ENCODE results near the gene DSC2. TPM values are rescaled to one million over a fixed set of nuclear protein-coding genes. Genes with fewer than 3 reads are reported as not detected.

DSC2 gene
- total and polyA plus RNA-seq, 2 of the 8 experiments (the other 6 are each of a cell fraction or from before 2014, with no cell fraction given): 4.6 to 39.7 TPM

GRCh38 chr18:31065036-31065773 lies 37.0 kb downstream of the DSC2 start:
- Histone ChIP-seq H2BK20ac (ENCODE audit: low read length) (no peak overlapping the region), H3K27ac (ENCODE audit: low read depth, low read length) (no peak overlapping the region), H2AFZ (ENCODE audit: low read length) (no peak overlapping the region), H4K91ac (replicated peaks; ENCODE audit: insufficient read length, low read length) (no peak overlapping the region), H3K4me1 (replicated peaks in 1 of 4; ENCODE audit: control insufficient read depth in 3 of 4, insufficient read depth in 4 of 4, low read length in 3 of 4) (no peaks in the 10 kb centered on the region), H4K8ac (ENCODE audit: extremely low read depth, insufficient read depth, low read length) (no peak overlapping the region), H3K27me3 (replicated peaks in 1 of 4; ENCODE audit: control insufficient read depth in 3 of 4, extremely low read depth in 1 of 4, insufficient read depth in 3 of 4, low read length in 3 of 4) (no peaks in the 10 kb centered on the region), H3K4me3 (ENCODE audit: extremely low read depth in 1 of 4, insufficient read depth in 2 of 4, low read depth in 3 of 4, low read length in 4 of 4) (no peak overlapping the region), H3K79me2 (ENCODE audit: control insufficient read depth in 1 of 2, insufficient read depth in 2 of 2, low read length in 2 of 2) (no peaks in the 10 kb centered on the region), H2BK120ac (replicated peaks; ENCODE audit: low read depth, low read length) (no peak overlapping the region), H3K4ac (replicated peaks; ENCODE audit: insufficient read length, low read depth, low read length) (no peak overlapping the region), H3K36me3 (ENCODE audit: control insufficient read depth in 2 of 4, insufficient read depth in 4 of 4, low read length in 3 of 4) (peaks cover 0 to 27% (median 8%) of the 10 kb centered on the region in 4 experiments; a peak in 5 of 8 replicates), H3K79me1 (ENCODE audit: low read depth, low read length) (no peaks in the 10 kb centered on the region), H3K4me2 (ENCODE audit: insufficient read depth in 1 of 2, low read depth in 2 of 2, low read length in 2 of 2) (no peak overlapping the region), H3K23ac (ENCODE audit: insufficient read length) (no peak overlapping the region), H4K5ac (ENCODE audit: insufficient read length, low read depth, low read length) (no peak overlapping the region), H3K18ac (ENCODE audit: extremely low read depth, low read length) (no peak overlapping the region), H3K9me3 (ENCODE audit: insufficient read depth in 2 of 2, low read depth in 1 of 2, low read length in 1 of 2) (no peaks in the 10 kb centered on the region), H3K14ac (ENCODE audit: insufficient read length) (no peak overlapping the region), H2BK5ac (ENCODE audit: low read depth, low read length) (no peak overlapping the region), H2AK5ac (ENCODE audit: low read depth, low read length) (no peak overlapping the region), H3K9ac (replicated peaks in 1 of 4; ENCODE audit: extremely low read depth in 1 of 4, low read depth in 3 of 4, low read length in 3 of 4) (no peak overlapping the region), H3K23me2 (ENCODE audit: low read depth, low read length) (no peaks in the 10 kb centered on the region), H3K56ac (replicated peaks; ENCODE audit: insufficient read length, low read depth, low read length) (no peak overlapping the region), H4K20me1 (replicated peaks in 1 of 2; ENCODE audit: control insufficient read depth in 1 of 2, insufficient read depth in 2 of 2, low read length in 2 of 2) (no peaks in the 10 kb centered on the region), H2BK15ac (ENCODE audit: low read length) (no peak overlapping the region), H2BK12ac (ENCODE audit: low read depth, low read length) (no peak overlapping the region)
- ChIA-PET CTCF (ENCODE audit: partially characterized antibody) (no interaction called here), POLR2A (ENCODE audit: partially characterized antibody) (interaction anchor here (0.8 kb wide), 1 partner anchor 48 kb away, joined by 3 read pairs; no protein-coding TSS in a partner anchor)
- no peak for DNase-seq (ENCODE audit: low read depth in 1 of 2, low spot score in 2 of 2)
- TF ChIP-seq E2F6 (IDR thresholded peaks at IDR 0.05) (no peak), KDM1A (IDR thresholded peaks at IDR 0.05; ENCODE audit: borderline replicate concordance, low read length) (no peak), KDM5A (IDR thresholded peaks at IDR 0.05; ENCODE audit: low read length) (no peak), MAX (IDR thresholded peaks at IDR 0.05) (no peak), ZNF274 (IDR thresholded peaks at IDR 0.05; ENCODE audit: borderline replicate concordance, extremely low read depth, low read length) (no peak), SAP30 (IDR thresholded peaks at IDR 0.05; ENCODE audit: insufficient read depth, insufficient replicate concordance, low read length) (no peak), TCF12 (IDR thresholded peaks at IDR 0.05; ENCODE audit: low read depth, low read length) (no peak), TEAD4 (IDR thresholded peaks at IDR 0.05; ENCODE audit: low read depth, low read length) (no peak)
- no peak for FAIRE-seq
- 89% methylated on average over 6 of the region's 6 CpGs; no CpG with 5 or more reads in 1 of the 2 experiments for WGBS, 2 experiments (ENCODE audit: extremely low coverage in 1 of 2, insufficient coverage in 1 of 2, insufficient read length in 1 of 2, insufficient replicate concordance in 2 of 2, low coverage in 1 of 2, low lambda C conversion rate in 2 of 2, missing lambda C conversion rate in 1 of 2)

Data from H1 (cell line).